Gastroesophageal sphincter (tissue), 3 donors: ENCODE results near the gene DACH1.

Experiments used
- CTCF ChIP-seq, 4 experiments: fragments of 200-600 bp in 2 of 4; fragments of 450-650 bp in 2 of 4; sonication (generic) in 1 of 4; IDR thresholded peaks; one replicate each; pipeline ENCODE4 v1.5.1; 2017 to 2019; ENCODE audit warnings: antibody characterized with exemption in 4 of 4, mild to moderate bottlenecking in 2 of 4, moderate library complexity in 2 of 4
- POLR2A ChIP-seq, 2 donors: fragments of 450-650 bp; IDR thresholded peaks; one replicate each; pipeline ENCODE4 v1.6.1; 2017; ENCODE audit warnings: antibody characterized with exemption in 2 of 2, mild to moderate bottlenecking in 2 of 2, moderate library complexity in 1 of 2

GRCh38 chr13:71685072-71685471 lies 181.9 kb downstream of the DACH1 start:
- TF ChIP-seq POLR2A (IDR thresholded peaks at IDR 0.05) (no peak), CTCF (IDR thresholded peaks at IDR 0.05) (no peak)
